AG20443 (cell line): ENCODE data around the gene LCN10.

Experiments used
- DNase-seq: peaks from one replicate; pipeline ENCODE4 v3.0.0; 2012; ENCODE audit warnings: low spot score, mixed read lengths

LCN10 gene

DNA sequence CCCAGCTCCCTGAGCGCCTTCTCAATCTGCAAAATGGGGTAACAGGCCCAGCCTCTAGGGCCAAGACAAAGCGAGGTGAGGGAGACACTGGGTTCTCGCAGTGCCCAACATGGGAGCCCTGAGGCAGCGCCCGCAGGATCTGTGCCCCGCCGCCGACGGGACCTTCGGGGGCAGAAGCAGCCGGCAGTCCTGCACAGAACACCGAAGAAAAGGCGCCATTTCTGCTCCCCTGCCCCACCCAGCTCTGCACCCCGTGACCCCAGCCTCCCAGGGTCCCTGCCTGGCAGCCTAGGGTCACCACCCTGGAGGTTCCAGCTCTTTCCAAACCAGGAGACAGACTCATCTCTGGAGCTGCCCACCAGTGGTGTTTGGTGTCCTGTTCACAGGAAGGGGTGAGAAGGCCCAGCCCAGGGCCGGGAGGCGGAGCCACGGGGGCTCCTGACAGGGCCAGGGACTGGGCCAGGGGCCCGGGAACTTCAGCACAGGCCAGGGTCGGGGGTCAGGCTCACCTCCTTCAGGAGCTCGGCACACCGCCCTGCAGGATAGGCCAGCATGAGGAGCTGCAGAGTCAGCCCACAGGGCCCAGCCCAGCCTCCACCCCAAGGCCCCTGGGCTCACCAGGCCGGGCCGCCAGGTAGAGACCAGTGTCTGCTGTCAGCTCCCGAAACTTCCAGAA lies 12.0 kb upstream of the LCN10 start:
- no peak for DNase-seq

GRCh38 chr9:136754059-136754572 lies 11.4 kb upstream of the LCN10 start:
- DNase-seq: no peak

GRCh38 chr9:136753371-136754058 lies 10.8 kb upstream of the LCN10 start:
- no peak for DNase-seq

GRCh38 chr9:136751814-136752213 lies 9.1 kb upstream of the LCN10 start:
- no peak for DNase-seq

GRCh38 chr9:136751244-136751643 lies 8.5 kb upstream of the LCN10 start:
- no peak for DNase-seq

DNA sequence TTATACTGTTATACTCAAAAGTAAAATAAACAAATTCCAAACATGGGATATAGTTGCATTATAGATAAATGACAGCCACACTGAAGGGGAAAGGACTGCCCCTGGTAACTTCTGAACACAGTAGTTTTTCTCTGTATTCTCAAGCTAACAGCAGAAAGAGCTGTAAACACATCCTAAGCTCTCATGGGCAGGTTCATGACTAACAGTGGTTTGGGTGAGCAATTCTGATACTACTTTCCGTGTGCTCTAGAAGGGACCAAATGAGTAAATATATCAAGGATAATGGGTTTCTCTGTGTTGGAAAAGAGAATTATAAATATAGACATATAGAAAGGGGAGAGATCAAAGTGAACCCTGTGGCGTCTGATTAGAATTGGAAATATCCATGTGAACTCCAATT lies 7.8 kb upstream of the LCN10 start:
- DNase-seq: no peak

- no peak for DNase-seq
These were observed 6.2 kb upstream of the LCN10 start for GRCh38 chr9:136748666-136749611.

DNA sequence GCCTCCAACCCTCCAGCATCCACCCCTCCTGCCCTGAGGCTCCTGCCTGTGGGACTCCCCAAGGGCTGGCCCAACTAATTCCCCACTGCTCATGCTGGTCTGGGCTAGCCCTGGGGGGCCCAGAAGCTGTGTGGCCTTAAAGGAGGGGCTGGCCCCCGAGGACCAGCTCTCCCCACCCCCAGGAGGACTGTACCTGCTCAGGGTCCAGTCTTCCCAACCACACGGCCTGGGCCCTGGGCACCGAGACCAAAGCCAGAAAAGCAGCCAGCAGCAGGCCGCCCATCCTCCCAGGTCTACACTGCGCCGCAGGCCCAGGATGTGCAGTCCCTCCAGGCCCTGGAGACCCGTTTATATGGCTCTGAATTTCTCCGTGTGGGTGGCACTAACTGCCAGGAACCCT lies 5.5 kb upstream of the LCN10 start, which contains the start of gene LCN6:
LCN6 (minus strand) TSS at position 325 of the 400 bp plus-strand sequence; CDS start at position 283, 42 bp downstream.
- DNase-seq: no peak

GRCh38 chr9:136747161-136748060 lies 4.7 kb upstream of the LCN10 start:
- DNase-seq: no peak

GRCh38 chr9:136746621-136747020 lies 3.9 kb upstream of the LCN10 start:
- DNase-seq: no peak

- DNase-seq: no peak
These were observed 3.4 kb upstream of the LCN10 start for GRCh38 chr9:136746155-136746490.

GRCh38 chr9:136745389-136746154 lies 2.8 kb upstream of the LCN10 start:
- no peak for DNase-seq

DNA sequence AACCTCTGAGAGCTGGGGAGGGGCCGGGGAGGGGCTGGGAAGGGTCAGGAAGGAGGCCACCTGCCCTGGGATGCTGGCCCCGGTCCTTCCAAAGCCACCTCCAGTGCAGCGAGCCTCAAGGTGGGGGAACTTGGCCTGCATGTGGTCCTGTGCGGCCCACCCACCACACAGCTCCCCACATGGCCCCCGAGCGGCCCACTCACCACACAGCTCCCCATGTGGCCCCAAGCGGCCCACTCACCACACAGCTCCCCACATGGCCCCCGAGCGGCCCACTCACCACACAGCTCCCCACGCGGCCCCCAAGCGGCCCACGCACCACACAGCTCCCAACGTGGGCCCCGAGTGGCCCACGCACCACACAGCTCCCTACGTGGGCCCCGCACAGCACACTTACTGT lies 2.0 kb upstream of the LCN10 start:
- no peak for DNase-seq

DNA sequence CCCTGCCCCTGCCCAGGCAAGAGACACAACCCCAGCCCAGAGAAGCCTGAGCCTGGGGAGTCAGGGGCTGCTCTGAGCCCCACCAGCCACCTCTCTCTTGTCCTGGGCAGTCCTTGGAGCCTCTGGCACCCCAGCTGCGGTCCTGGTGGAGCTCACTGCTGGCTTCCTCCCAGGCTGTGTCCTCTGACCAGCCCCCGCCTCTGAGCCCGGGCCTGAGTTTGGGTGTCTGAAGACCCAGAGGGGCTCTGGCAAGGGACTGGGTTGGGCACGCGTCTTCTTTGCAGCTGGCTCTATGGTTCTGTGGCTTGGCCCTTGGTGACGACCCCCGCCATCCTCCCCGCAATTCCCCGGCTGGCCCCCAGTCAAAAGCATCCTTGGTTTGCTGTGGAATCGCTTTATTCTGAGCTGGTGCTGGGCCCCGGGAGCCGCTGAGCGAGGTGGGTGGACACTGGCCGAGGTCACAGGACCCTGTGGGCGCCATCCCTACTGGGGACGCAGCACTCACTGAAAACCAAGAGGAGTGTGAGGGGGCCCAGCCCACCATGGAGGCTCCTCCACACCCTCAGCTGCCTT lies 985 bp upstream of the LCN10 start:
- DNase-seq: no peak

DNA sequence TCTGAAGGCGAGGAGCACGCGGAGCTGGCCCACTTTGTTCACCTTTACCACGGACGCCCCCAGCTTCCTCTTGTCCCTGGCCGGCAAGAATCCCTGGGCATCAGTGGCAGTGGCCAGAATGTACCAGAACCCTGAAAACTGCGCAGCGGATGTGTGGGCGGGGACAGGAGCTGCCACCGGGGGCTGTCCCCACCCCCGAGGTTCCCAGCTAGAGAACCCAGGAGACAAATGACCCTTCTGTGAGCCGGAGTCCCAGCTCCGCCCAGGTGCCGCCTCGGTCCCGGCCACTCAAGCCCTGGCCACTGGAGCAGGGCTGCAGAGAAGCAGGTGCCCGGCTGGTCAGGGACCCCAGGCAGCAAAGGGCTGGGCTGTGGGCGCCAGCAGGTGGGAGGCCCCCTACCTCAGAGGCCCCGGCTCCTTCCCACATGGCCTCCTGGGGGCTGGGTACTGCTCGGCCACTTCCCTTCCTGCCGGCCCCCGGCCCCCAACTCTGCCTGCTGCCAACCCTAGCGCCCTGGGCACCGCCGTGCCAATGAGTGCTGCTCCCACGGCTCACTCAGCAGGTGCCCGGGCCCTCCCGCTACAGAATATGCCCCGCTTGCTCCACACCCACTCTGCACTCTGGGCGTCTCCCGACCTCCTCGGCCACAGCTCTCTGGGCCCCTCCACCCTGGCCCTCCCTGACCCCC lies 713 bp downstream of the LCN10 start:
- DNase-seq: no peak

GRCh38 chr9:136740971-136741882 lies 1.5 kb downstream of the LCN10 start:
- DNase-seq: peak; percentile 62

- no peak for DNase-seq
These were observed 2.2 kb downstream of the LCN10 start for GRCh38 chr9:136740491-136740890.

GRCh38 chr9:136740069-136740468 lies 2.7 kb downstream of the LCN10 start:
- DNase-seq: no peak

DNA sequence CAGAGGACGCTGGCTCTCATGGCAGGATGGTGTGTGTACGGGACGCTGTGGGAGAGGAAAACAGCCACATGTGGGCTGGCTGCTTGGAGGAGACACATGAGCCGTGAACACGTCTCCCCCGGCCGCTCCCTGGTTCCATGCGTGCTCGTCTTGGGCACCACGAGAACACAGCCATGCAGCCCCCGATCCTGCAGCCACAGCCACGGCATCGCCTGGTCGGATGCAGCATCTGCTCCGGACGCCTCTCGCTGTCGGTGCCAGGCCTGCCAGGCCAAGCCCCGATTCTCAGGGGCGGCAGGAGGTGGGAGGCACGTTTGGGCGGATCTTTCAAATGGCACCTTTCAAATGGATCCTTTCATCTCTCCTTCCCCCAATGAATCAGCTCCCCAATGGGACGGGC lies 3.2 kb downstream of the LCN10 start:
- DNase-seq: no peak
